GM21717 (cell line): ENCODE results near the gene NANOS3.
"Not testable (repeated sequence)": the region's sequence is repeated elsewhere in the genome, so short reads cannot be mapped to it uniquely, and the experiment has no call there.

Source experiments
- ATAC-seq: cut with Tn5 transposase; IDR thresholded peaks from one replicate; pipeline ENCODE4 v1.9.1; 2021; ENCODE audit warnings: mild to moderate bottlenecking, moderate library complexity; ENCODE audit not compliant: unreplicated experiment

The NANOS3 gene

DNA sequence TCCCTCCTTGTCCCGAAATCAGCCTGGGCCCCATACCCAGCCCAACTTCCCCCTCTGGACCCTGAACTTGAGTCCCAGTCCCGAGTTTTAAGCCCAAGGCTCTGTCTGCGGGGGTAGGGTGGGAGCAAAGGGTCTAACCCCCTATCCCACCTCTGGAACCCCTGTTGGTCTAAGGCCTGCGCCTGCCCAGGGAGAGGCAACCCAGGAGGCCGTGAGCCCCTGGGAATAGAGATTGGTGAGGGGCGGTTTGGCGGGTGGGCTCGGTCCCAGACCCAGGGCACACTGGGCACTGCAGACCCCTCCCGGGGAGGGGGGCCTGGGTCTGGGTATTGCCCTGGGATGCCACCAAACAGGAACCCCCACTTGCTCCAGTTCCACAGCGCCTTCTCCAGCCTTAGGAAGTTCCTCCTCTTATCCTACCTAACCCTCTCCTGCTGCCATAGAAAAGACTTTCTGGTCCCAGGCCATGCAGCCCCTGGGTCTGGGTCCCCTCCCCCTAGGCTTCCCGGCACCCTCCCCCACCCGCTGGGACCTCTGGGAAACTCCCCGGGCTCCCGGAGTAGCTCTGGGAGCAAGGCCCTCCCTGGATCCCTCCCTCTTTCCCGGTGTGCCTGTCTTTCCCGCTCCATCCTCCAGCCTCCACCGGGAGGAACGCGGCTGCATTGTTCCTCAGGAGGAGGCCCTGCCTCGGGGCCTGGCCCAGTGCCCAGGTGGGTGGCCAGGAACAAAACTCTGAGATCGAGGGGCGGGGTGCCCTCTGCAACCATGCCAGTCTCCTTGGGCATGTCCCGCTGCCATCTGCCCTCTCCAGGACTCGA, 33.6 kb upstream of the NANOS3 start:
- no peak for ATAC-seq

DNA sequence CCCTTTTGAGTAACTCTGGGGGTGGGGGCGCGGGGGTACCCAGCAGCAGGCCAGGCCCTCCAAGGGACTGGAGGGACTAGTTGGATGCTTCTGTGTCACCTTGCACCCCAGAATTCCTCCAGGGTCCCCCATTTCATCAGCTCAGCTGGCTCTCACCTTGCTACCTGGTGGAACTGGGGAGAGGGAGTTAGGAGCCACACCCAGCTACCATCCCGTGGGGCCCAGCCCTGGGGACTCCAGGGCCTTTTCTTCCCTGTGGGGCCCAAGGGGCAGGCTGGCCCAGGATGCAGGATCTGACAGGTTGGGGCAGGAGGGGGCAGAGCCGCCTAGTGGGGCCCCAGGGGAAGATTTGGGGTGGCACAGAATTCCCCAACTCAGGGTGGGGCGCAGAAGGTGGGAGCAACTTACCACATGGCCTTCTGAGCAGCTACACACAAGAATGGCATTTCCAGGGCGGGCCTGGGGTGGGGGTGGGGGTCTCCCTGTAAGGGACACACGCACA, 32.8 kb upstream of the NANOS3 start:
- no peak for ATAC-seq

DNA sequence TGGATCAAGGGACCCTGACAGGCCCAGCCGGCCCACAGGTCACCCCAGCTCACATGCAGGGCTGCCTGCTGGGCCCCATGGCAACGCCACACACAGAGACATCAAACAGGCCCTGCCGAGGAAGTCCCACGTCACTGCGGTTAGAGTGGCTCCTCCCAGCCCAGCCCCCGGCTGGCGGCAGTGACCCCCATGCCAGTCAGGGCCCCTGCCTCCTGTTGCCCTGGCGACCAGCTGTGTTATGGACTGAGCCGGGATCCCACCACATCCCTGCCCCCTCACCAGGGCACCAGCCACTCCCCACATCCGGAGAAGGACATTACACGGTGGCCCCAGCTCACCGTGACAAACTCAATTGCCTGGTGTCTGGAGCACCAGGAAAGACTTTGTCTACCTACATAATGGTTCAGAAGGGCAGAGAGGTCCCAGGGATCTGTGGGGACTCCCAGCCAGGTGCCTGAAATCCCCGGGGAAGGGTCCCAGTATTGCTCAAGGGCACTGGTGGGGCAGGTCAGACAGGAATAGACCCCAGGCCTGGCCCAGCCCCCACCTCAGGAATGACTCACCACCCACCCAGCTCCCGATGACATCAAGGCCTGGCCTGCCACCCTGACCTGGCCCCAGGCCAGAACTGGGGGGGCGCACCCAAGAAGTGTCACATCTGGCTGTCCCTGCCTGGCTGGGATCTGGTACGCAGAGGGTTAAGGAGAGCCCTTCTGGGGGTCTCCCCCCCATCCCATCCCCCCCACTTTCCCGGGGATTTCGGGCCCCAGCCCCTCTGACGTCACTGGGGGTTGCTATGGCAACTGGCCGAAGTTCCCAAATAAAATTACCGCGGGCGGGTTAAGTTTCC, 30.2 kb upstream of the NANOS3 start:
- ATAC-seq, result peak; percentile 44

DNA sequence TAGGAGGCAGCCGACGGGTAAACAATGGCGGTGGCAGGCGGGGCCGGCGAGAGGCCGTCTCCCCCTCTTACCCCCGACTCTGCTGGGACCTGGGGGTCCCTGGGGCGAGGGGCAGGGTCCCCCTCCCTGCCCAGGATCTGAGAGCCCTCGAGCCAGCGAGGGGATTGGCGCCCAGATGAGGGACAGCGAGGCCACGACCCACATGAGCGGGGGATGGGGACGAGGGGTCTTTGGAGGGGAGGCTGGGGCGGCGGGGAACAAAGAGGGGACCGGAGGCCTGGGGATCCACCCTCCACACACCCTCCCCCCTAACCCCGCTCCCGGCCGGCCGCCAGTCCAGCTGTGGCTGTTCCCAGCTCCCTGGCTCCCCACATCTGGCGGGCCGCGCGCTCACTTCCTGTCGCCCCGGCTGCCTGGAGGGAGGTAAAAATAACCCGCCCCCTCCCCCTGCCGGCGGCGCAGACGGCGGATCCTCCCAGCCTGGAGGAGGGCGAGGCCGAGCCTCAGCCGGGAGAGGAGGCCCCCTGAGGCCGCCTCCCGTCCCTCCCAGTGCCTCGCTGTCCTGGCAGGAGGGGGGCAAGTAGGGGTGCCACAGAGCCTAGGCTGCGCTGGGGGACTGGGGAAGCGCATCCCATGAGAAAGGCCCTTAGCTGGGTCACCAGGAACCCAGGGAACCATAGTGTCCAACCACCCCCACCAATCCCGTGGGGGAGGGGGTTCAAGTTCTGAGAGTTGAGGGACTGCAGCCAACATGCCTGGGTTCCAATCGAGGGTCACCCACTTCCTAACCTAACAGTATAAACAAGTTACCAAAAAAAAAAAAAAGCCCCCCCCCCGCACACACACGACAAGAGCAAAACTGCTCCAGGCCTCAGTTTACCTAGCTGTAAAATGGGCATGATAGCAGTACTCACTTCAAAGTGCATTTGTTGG, 29.3 kb upstream of the NANOS3 start:
- no peak for ATAC-seq

DNA sequence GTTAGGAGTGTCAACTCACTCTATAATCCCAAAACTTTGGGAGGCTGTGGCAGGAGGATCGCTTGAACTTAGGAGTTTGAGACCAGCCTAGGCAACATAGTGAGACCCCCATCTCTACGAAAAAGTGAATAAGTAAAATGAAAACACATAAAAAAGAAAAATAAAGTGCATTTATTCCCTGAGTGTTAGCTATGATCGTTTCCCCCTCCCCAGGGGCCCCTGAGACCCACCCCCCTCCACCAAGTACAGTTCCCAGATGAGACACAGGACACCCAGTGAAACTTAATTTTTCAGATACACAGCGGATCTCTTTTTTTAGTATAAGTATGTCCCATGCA, 28.6 kb upstream of the NANOS3 start:
- ATAC-seq, result no peak

DNA sequence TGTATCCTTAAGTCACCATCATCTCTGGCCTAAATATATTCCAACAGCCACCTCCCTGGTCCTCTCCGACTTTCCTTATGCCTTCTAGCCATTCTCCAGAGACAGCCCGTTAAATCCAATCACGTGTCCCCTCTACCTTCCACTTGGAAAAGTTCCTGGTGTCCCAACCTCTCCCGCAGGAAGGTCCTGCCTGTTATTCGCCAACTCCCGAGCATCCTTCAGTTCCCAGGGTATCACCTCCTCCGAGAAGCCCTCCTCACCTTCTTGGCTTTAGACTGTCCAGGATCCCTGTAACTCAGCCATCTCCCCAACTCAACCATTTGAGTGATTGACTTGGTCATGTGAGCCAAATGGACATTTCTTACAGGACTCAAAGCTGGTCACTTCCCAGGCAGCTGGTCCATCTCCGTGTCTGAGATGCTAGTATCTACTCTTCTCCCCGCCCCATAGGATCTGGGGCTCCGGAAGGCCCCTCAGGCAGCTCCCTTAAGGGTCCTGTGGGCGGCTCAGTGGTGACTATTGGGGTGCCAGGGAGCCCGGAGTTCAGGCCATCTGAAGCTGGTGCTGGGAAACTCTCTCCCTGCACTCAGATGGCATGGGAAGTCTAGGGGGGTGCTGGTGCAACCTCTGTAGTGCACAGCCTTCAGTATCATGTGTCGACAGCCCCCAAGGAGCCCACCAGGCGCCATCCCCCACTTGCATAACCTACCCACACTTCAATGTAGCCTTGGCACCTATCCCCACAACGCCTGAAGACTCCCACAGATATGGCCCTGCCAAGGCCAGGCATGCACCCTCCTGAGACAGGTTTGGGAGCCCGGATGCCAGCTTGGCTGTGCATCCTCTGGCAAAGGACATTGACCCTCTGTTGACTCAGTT, 27.9 kb upstream of the NANOS3 start:
- no peak for ATAC-seq

DNA sequence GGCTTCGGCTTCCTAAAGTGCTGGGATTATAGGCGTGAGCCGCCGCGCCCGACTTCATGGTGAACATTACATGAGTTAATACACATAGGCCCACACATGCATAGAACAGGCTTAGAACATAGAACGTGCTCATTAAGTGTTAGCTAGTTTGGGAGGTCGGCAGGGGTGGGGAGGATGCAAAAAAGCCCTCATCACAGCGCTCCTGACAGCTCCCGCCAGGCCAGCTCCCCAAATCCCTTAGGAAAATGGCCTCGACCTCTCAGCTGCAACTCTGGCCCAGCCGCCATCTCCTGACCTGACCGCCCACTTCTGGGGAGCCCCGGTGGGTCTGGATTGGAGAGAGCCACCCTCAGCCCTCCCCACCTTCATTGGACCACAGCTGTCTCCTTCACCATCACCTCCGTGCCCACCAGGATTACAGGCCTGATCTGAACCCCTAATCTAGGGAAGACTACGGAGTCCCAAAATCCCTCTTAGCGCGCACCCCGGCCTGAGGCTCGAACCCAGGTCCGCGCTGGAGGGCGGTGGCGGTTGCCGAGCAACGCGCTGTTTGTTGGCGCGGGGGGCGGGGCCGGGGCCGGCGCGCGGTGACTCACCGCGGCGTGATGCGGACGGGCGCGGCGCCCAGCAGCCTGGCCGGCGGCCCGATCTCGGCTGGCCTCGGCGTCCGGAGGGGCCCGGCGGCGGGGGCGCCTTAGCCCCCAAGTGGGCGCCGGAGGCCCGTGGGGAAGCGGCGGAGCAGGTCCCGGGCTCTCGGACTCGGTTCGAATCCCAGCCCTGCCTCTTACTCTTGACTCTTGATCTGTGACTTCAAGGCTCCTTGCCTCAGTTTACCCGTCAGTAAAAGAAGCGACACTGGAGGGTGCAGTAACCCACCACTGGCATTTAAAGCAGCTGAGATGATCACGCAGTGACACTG, 26.7 kb upstream of the NANOS3 start:
- no peak for ATAC-seq

DNA sequence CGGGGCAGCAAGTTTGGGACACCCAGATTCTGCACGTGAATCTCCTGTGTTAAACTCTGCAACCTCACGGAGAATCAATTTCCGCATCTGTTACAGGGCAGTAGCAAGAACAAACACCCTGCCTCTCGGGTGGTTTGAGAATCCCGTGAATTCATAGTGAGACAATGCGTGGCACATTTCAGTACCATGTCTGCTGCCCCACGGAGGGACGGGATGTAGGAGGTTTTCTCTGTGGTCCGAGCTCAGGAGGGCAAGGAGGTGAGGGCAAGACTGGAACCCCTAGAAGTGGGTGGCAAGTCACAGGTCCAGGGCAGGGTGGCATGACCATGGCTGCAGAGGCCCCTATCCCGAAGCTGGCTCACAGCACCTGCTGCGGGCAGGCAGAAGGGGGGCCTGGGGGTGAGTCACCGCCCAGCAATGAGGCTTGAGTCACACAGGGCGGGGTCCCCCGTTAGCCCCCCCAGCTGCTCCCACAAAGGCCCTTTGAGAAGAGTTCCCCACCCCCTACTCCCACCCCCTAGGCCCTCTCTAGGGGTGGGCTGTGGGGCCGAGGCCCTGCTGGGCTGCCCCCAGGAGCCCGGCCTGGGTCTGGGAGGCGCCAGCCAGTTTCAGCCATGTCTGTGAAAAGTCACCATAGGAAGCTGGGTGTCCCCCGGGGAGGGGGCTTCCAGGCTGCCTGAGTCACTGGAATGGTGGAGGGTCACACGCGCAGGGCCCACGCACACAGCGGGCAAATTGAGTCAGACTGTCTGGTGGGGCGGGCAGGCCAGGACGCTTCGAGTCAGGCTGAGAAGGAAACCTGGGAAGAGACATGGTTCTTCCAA, 25.8 kb upstream of the NANOS3 start:
- ATAC-seq, result no peak

DNA sequence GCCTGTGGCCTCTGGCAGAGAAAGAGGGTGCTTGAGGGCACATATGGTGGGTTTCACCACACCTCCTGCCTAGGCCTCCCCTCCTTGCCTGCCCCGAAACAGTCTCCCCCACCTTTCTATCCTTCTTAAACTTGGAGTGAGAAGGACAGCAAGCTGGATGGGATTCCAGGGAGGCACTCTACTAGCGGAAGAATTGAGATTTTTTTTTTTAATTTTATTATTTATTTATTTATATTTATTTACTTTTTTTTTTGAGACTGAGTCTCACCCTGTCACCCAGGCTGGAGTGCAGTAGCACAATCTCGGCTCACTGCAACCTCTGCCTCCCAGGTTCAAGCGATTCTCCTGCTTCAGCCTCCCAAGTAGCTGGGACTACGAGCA, 25.2 kb upstream of the NANOS3 start:
- not testable (repeated sequence) for ATAC-seq

DNA sequence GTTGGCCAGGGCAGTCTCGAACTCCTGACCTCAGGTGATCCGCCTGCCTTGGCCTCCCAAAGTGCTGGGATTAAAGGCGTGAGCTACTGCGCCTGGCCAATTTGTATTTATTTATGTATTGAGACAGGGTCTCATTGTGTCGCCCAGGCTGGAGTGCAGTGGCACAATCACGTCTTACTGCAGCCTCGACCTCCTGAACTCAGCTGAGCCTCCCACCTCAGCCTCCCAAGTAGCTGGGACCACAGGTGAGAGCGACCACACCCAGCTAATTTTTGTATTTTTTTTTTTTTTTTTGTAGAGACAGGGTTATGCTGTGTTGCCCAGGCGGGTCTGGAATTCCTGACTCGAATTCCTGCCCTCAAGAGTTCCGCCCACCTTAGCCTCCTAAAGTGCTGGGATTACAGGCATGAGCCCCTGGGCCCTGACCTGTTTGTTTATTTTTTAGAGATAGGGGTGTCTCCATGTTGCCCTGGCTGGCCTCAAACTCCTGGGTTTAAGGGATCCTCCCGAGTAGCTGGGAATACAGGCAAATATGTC, 24.7 kb upstream of the NANOS3 start:
- ATAC-seq, result not testable (repeated sequence)

DNA sequence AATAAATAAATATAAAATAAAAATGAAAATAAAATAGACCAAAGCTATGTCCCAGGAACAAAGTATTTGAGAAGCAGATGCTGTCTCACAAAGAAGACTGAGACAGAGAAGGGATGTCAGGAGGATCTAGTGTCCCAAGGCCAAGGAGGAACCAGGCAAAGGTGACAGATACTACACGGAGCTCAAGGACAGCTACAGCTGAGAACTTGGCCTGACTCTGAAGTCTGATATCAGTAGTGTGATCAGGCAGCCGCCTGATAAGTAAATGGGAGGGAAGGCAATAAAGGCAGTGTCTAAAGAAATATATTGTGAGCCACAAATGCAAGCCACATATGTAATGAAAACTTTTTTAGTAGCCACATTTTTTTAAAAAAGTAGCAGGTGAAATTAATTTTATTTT, 20.4 kb upstream of the NANOS3 start:
- no peak for ATAC-seq

DNA sequence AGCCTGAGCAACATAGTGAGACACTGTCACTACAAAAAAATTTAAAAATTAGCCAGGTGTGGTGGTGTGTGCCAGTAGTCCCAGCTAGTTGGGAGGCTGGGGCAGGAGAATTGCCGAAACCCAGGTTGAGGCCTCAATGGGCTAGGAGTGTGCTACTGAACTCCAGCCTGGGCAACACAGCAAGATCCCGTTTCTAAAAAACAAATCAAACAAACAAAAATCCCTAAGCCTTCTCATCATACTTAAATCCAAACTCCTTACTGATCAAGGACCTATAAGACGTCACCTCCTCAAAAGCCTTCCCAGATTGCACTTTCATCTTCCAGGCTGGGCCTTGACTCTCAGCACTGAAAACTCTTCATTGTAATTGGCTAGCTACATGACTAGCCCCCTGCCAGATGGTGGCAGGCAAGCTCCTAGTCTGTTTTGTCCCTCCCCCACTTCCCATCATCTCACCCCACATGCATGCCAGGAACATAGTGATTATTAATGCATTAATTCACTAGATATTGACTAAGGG, 17.5 kb upstream of the NANOS3 start:
- ATAC-seq, result no peak

DNA sequence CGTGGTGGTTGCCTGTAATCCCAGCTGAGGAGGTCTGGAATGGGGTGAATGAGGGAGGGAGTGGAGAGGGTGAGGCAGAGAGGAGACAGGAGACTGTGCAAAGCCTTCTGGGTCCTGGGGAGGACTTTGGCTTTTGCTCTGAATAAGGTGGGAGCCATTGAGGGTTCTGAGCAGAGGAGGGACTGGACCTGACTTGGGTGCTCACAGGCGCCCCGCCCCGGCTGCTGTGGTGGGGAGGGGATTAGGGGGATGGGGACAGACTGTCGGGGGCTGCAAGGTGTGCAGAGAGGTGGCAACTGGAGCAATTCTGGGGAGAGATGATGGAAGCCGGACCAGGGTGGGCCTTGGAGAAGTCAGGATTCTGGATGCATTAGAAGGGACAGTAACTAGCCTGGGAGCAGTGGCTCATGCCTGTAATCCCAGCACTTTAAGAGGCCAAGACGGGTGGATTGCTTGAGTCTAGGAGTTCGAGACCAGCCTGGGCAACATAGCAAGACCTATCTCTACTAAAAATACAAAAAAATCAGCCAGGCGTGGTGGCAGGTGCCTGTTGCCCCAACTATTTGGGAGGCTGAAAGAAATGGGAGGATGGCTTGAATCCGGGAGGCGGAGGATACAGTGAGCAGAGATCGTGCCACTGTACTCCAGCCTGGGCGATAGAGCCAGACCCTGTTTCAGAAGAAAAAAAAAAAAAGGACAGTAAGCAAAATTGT, 16.1 kb upstream of the NANOS3 start:
- ATAC-seq, result no peak

DNA sequence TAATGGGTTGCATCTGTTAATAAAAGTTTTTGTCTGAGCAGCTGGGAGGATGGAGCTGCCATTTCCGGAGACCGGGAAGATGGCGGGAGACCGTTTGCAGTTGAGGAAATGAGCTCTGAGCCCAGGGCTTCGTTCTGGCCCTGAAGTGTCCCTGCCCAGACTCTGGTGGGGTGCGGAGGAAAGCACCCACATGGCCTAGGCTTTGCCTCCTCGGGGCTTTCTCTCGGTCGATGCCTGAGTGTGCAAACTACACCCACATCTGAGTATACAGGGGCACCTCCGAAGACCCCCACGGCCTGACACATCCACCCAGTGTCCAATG, 15.6 kb upstream of the NANOS3 start:
- ATAC-seq, result no peak

DNA sequence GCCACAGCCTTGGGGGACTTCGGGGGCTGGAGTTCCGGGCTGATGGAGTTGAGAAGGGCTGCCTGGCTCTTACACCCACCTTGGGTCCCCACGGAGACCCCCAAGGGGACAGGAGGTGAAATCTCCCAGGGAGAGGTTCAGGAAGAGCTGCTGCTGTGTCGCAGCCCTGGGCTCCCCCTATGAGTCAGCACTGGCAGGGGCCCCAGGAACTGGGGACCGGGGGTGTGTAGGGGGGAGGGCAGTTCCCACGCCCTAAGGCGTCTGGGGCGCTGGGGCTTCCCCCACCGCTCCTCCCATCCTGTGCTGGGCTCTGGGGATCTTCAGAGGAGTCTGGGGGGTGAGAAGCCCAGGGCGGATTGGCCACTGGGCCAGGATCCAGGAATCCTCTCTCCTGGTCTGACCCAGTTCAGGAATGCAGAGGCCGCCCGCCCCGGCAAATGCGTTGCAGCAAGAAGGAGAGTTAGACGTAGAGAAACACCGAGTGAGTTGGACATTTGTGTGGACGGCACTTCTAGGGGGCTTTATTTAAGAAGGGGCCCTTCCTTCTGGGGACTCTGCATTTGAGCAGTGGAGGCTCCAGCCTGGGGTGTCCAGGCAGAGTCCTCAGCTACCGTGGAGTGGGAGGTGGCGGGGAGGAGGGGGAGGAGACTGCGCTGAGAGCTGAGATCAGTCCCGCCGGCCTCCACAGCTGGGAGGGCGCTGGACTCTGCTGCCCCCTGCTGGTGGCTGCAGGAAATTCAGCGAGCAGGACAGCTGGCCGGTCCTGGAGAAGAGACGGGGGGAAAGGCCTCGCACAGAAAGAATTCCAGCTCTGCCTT, 15.0 kb upstream of the NANOS3 start:
- peak; percentile 52 for ATAC-seq

DNA sequence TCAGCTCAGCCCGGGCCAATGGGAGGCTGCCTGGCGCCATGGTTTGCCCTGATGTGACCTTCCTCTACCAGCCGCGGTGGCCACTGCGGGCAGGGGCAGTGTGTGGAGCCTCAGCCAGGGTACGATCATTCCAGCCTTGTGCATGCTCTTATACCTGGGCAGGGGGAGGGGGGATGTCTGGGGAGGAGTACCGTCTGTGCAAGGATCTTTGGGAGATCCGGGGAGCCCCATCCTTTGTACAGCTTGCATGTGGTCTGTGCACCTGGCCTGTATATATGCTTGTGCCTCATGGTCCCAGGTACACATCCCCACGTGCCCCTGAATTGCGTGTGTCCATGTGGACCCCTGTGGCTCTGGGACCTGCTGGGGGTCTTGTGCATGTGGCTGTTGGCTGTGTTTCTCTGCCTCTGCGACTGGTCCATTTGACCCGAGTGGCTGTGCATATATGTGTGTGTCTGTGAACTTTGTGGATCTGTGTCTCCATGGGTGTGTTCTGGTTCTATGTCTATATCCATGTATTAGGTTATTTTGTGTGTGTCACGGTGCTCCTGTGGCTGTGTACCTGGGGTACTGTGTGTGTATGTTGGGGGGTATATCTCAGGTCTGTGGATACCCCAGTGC, 12.8 kb upstream of the NANOS3 start:
- no peak for ATAC-seq
